ENCODE results near the gene NDUFS7.

DNA sequence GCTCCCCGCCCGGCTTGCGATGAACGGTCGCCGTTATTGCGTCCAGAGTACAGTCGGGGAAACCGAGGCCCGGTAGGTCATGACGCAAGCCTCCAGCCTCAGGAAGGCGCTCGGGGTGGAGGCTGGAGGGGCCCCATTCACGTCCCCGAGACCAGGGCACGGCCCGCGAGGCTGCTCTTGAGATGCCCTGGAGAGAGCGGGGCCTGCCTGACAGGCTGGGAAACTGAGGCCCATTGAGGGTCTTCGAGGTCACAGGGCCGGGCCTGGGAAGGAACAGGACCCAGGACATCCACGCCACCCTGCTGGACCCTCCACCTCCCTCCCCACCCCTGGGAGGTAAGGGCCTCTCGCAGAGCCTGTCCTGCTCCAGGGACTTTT lies 367 bp downstream of the NDUFS7 start:
- TF ChIP-seq, protein P1, sequence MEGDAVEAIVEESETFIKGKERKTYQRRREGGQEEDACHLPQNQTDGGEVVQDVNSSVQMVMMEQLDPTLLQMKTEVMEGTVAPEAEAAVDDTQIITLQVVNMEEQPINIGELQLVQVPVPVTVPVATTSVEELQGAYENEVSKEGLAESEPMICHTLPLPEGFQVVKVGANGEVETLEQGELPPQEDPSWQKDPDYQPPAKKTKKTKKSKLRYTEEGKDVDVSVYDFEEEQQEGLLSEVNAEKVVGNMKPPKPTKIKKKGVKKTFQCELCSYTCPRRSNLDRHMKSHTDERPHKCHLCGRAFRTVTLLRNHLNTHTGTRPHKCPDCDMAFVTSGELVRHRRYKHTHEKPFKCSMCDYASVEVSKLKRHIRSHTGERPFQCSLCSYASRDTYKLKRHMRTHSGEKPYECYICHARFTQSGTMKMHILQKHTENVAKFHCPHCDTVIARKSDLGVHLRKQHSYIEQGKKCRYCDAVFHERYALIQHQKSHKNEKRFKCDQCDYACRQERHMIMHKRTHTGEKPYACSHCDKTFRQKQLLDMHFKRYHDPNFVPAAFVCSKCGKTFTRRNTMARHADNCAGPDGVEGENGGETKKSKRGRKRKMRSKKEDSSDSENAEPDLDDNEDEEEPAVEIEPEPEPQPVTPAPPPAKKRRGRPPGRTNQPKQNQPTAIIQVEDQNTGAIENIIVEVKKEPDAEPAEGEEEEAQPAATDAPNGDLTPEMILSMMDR (IDR thresholded peaks at IDR 0.05), result no peak
- TF ChIP-seq POLR2AphosphoS5 (IDR thresholded peaks at IDR 0.05) (no peak), EP300 (IDR thresholded peaks at IDR 0.05) (no peak), POLR2A (IDR thresholded peaks at IDR 0.05) (no peak)

All from sigmoid colon (tissue), 4 donors.